ENCODE measurements around the gene GATA1.

Gene GATA1

DNA sequence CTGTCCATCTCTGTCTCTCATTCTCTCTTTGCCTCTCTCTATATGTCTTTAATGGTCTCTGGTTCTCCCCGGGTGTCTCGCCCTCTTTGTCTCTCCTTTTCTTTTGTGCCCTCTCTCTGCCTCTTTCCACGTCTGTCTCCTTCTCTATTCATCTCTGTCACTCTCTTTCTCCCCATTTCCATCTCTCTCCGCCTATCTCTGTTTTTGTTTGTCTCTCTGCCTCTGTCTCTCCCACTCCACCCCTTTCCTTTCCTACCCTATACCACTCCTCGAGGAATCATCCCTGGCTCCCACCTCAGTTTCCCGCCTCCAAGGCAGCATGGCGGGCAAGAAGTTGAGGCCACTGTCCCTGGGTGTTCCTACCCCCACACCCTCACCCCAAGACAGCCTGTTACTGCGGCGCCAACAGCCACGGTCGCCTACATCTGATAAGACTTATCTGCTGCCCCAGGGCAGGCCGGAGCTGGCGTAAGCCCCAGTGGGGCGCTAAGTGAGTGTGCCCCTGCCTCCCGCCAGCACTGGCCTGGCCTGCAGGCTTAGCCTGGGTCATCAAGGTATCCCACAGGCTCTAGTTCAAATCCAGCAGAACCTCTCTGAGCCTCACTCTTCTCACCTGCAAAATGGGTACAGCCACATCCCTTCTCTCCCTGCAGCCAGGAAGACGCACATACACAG is 713 bp upstream of the GATA1 start:
- no peak for DNase-seq

DNA sequence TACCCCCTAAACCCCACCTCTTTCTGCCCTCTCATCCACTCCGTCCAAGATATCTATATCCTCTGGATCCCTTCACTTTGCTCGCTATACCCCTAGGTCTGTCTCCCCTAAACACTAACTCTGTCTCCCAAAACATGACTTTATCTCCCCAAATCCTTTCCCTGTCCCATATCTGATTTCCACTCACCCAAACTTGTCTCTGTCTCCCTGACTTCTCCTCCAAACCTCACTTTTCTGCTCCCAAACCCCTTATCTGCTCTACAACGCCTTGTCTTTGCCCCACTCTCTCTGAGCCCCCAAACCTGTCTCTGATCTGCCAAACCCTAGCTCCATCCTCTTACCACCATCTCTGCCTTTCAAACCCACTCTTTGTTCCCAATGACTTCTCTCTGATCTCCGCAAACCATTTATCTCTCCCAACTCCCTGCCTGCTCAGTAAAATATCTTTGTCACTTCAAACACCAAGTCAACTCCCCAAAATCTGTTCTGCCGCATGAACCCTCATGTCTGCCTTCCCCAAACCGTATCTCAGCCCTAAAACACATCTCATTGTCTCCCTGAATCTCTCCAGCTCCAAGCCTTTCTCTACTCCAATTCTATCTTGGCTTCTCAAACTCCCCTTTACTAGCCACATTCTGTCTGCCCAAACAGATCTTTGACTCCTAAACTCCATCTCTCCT is 575 bp downstream of the GATA1 start:
- no peak for DNase-seq

DNA sequence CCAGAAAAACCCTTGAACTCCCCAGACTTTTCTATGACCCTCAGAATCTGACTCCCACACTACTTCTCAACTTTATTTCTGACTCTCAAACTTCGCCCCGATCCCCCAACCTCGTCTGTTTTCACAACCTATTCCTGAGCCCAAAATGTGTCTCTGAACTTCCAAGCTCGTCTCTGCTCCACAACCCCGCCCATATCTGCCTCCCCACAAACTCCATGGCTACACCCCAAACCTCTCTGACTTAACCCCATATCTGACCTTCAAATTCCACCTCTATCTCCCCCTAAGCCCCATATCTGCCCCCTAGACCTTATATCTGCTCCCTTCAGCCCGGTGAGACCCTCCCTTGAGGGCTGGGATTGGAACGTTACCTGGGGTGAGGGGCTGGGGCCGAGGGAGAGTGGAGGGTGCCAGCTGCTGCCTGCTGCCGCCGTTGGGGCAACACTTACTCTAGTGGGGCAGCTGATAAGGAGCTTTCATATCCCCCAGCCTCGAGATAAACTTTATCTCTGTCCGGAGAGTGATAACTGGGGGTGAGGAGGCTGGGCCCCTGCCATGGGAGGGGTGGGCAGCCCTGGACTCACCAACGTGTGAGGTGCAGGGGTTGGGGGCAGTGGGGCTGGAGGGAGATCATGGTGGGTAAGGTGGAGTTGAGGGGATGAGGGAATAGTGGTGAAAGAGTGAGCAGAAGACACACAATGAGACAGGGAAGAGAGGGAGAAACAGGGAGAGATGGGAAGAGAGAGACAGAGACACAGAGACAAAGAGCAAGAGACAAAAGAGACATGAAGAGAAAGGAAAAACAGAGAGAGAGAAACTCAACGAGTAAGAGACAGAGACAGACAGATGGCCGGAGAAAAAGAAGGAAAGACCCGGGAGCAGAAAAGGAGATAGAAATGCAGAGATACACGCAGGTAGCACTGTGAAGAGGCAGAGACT is 1.4 kb downstream of the GATA1 start:
- DNase-seq, result no peak

DNA sequence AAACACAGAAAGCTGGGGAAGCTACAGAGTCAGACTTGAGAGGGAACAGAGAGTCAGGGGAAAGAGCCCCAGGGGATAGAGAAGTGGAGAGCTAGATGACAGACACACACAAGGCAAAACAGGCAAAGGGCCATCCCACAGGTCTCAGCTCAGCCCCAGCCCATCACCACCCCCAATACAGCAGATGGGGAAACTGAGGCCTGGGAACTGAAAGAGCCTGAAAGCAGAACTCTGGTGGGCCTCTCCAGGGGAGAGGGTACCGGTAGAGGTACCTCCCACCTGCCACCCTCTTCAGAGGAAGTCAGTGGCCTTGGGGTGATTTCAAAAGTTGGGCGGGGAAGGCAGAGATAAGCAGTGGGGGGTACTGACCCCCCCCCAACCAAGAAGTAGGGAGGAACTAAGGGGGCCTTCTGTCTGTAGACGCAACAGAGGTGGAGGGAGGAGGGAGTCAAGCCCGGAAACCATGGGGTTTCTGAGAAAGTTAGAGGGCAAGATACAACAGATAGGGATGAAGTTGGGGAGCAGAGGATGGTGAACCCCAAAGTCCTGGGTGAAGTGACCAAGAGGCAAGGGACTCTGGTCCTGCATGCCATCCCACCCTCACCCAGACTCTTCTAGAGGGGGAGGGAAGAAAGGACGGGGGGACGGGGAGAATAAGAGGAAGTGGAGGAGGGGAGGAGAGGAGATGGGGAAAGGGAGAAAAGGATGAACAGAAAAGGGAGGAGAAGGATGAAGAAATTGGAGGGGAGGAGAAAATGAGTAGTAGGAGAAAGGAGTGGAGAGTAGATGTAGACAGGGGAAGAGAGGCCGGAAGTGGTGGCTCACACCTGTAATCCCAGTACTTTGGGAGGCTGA is 3.2 kb downstream of the GATA1 start:
- no peak for DNase-seq

GRCh38 chrX:48790477-48790876 is 4.1 kb downstream of the GATA1 start:
- DNase-seq, result no peak

GRCh38 chrX:48791063-48791820 is 4.9 kb downstream of the GATA1 start:
- no peak for DNase-seq

- DNase-seq, result no peak
Observed at GRCh38 chrX:48792219-48792618, 5.8 kb downstream of the GATA1 start.

GRCh38 chrX:48793935-48794334 is 7.5 kb downstream of the GATA1 start:
- no peak for DNase-seq

- DNase-seq, result no peak
Observed at GRCh38 chrX:48794340-48794910, 8.0 kb downstream of the GATA1 start.

DNA sequence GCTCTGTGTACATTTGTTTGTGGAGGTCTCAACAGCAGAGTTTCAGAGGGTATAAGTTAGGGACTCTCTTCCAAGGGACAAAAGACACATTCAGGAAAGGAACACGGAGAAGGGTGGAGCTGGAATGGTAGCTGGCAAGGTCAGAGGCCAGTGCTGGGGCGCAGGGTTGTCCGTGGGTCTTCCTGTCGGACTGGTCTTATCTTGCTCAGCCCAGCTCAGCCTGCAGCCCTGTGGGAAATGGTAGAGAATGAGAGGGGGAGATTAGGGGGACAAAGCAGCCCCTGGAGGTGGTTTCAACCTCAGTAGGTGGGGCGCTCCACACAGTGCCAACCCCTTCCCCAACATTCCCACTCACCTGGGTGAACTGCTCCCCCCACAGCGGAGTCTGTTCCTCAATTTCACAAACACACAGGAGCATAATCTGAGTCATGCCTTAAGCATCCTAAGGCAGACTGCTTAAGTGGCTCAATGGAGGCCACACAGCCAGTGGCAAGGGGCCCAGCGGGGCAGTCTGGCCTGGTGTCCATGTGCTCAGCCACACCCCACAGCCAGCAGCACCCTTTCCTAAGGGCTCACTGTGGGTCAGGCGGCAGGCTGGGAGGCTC is 8.6 kb downstream of the GATA1 start:
- no peak for DNase-seq

GRCh38 chrX:48798318-48798717 is 11.9 kb downstream of the GATA1 start:
- DNase-seq, result no peak

GRCh38 chrX:48800574-48801279 is 14.3 kb downstream of the GATA1 start:
- DNase-seq, result peak; percentile 24

- DNase-seq, result peak; percentile 92
Observed at GRCh38 chrX:48801280-48802088, 15.1 kb downstream of the GATA1 start, which contains the start of gene HDAC6. Gene HDAC6 (plus strand): TSS chrX:48802067. CDS start chrX:48802693, 626 bp downstream.

DNA sequence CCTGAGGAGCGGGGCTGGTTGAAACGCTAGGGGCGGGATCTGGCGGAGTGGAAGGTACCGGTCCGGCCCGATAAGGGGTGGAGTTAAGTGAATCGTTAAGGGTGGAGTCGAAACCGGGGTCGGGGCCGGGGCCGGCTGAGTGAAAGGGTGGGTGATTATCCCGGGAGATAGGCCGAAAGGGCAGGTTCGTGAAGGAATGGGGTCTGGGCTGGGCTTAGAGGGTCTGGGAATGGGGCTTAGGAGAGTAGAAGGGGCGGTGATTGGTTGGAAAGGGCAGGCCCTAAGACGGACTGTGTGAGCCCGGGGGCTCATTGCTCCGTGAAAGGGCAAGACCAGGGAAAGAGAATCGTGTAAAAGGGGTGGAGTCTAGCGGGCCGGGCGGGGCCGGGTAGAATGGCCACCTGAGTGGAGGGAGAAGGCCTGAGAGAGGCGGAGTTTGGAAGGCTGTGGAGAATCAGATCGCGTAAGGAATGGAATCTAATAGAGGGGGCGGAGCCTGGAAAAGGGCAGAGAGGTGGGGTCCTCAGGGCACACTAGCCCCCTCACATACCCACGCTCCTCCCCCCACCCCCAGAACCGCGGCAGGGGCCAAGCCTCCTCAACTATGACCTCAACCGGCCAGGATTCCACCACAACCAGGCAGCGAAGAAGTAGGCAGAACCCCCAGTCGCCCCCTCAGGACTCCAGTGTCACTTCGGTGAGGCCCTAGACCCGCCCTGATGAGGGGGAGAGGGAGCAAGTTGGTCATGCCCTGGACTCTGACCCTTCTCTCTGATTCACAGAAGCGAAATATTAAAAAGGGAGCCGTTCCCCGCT is 15.9 kb downstream of the GATA1 start:
- DNase-seq, result peak; percentile 82

DNA sequence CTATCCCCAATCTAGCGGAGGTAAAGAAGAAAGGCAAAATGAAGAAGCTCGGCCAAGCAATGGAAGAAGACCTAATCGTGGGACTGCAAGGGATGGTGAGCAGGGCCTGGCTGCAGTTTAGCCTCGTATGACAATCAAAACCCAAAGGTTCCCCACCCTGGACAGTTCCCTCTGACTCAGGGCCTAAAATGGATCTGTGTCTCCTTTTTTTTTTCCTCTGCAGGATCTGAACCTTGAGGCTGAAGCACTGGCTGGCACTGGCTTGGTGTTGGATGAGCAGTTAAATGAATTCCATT is 16.5 kb downstream of the GATA1 start:
- DNase-seq, result no peak

GRCh38 chrX:48806081-48806480 is 19.7 kb downstream of the GATA1 start:
- DNase-seq, result no peak

GRCh38 chrX:48813644-48814043 is 27.3 kb downstream of the GATA1 start:
- DNase-seq, result no peak

GRCh38 chrX:48814722-48815121 is 28.3 kb downstream of the GATA1 start:
- no peak for DNase-seq

GRCh38 chrX:48815266-48815665 is 28.9 kb downstream of the GATA1 start:
- DNase-seq, result no peak
